Measurements from ENCODE around the gene DSPP.

DSPP gene

GRCh38 chr4:87580057-87580456 lies 28.3 kb upstream of the DSPP start:
- DNase-seq (ENCODE audit: insufficient read length) (no peak), FAIRE-seq (no peak)
- TF ChIP-seq POLR2AphosphoS5 (IDR thresholded peaks at IDR 0.05; ENCODE audit: low read depth, low read length) (no peak), TAF1 (IDR thresholded peaks at IDR 0.05; ENCODE audit: borderline replicate concordance, low read depth, low read length) (no peak), POLR2A (IDR thresholded peaks at IDR 0.05; ENCODE audit: low read depth, low read length) (no peak)

- no peak for DNase-seq (ENCODE audit: insufficient read length)
- TF ChIP-seq POLR2A (IDR thresholded peaks at IDR 0.05; ENCODE audit: low read depth, low read length) (no peak), TAF1 (IDR thresholded peaks at IDR 0.05; ENCODE audit: borderline replicate concordance, low read depth, low read length) (no peak), POLR2AphosphoS5 (IDR thresholded peaks at IDR 0.05; ENCODE audit: low read depth, low read length) (no peak)
- FAIRE-seq = no peak
Measured at GRCh38 chr4:87584222-87584908, 24.0 kb upstream of the DSPP start.

DNA sequence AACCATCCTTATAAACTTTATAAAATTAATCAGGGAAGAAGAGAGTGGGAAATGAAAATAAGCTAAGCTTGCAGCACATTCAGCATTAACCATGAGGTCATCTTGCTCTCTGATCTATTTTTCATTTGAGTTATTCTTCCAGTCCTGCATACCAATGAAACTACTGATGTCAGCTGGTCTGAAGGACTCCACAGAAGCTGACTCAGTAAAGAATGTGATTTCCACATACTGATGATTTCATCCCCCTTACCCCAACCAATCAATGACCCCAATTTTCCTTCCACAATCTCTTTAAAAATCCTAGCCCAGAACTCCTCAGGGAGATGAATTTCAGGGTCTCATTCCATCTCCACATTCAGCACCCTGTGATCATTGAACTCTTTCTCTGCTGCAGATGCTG lies 18.8 kb upstream of the DSPP start:
- no peak for DNase-seq (ENCODE audit: insufficient read length)
- FAIRE-seq = no peak
- TF ChIP-seq POLR2AphosphoS5 (IDR thresholded peaks at IDR 0.05; ENCODE audit: low read depth, low read length) (no peak), TAF1 (IDR thresholded peaks at IDR 0.05; ENCODE audit: borderline replicate concordance, low read depth, low read length) (no peak), POLR2A (IDR thresholded peaks at IDR 0.05; ENCODE audit: low read depth, low read length) (no peak)

GRCh38 chr4:87592124-87592523 lies 16.2 kb upstream of the DSPP start:
- TF ChIP-seq POLR2A (IDR thresholded peaks at IDR 0.05; ENCODE audit: low read depth, low read length) = no peak
- no peak for TF ChIP-seq POLR2AphosphoS5 (IDR thresholded peaks at IDR 0.05; ENCODE audit: low read depth, low read length)
- TF ChIP-seq TAF1 (IDR thresholded peaks at IDR 0.05; ENCODE audit: borderline replicate concordance, low read depth, low read length) = no peak
- FAIRE-seq (no peak), DNase-seq (ENCODE audit: insufficient read length) (no peak)

GRCh38 chr4:87601361-87601760 lies 7.0 kb upstream of the DSPP start:
- DNase-seq (ENCODE audit: insufficient read length) = no peak
- no peak for TF ChIP-seq POLR2A (IDR thresholded peaks at IDR 0.05; ENCODE audit: low read depth, low read length)
- TF ChIP-seq POLR2AphosphoS5 (IDR thresholded peaks at IDR 0.05; ENCODE audit: low read depth, low read length) = no peak
- no peak for TF ChIP-seq TAF1 (IDR thresholded peaks at IDR 0.05; ENCODE audit: borderline replicate concordance, low read depth, low read length)

GRCh38 chr4:87614292-87614890 lies 6.1 kb downstream of the DSPP start:
- TF ChIP-seq POLR2A (IDR thresholded peaks at IDR 0.05; ENCODE audit: low read depth, low read length) (no peak), POLR2AphosphoS5 (IDR thresholded peaks at IDR 0.05; ENCODE audit: low read depth, low read length) (no peak), TAF1 (IDR thresholded peaks at IDR 0.05; ENCODE audit: borderline replicate concordance, low read depth, low read length) (no peak)
- FAIRE-seq = no peak
- no peak for DNase-seq (ENCODE audit: insufficient read length)

More at GRCh38 chr4:87601361-87601760, 7.0 kb upstream of the DSPP start:
- no peak for FAIRE-seq

GRCh38 chr4:87616268-87616667 lies 7.9 kb downstream of the DSPP start:
- FAIRE-seq (no peak), DNase-seq (ENCODE audit: insufficient read length) (no peak)
- TF ChIP-seq POLR2A (IDR thresholded peaks at IDR 0.05; ENCODE audit: low read depth, low read length) (no peak), TAF1 (IDR thresholded peaks at IDR 0.05; ENCODE audit: borderline replicate concordance, low read depth, low read length) (no peak), POLR2AphosphoS5 (IDR thresholded peaks at IDR 0.05; ENCODE audit: low read depth, low read length) (no peak)

- no peak for DNase-seq (ENCODE audit: insufficient read length)
- no peak for TF ChIP-seq POLR2A (IDR thresholded peaks at IDR 0.05; ENCODE audit: low read depth, low read length)
- FAIRE-seq = no peak
Measured at GRCh38 chr4:87620086-87620485, 11.8 kb downstream of the DSPP start.

DNA sequence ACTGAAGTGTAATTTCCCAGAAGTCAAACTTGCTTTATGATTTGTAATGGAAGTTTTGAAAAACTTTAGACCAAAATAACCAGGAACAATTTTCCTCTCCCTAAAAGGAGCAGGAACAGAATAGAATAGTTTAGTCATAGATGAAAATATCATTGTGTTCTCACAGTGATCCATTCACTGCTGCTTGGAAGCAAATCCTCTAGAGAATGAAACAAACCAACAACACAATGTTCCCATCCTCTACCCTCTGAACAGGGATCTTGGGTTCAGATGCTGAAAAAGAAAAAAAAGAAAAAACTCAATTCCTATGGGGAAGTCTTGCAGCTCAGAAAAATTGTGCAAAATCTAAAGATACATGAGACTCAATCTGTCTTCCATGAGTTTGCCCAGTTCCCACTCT lies 12.2 kb downstream of the DSPP start:
- FAIRE-seq (no peak), DNase-seq (ENCODE audit: insufficient read length) (no peak)
- TF ChIP-seq POLR2AphosphoS5 (IDR thresholded peaks at IDR 0.05; ENCODE audit: low read depth, low read length) (no peak), POLR2A (IDR thresholded peaks at IDR 0.05; ENCODE audit: low read depth, low read length) (no peak), TAF1 (IDR thresholded peaks at IDR 0.05; ENCODE audit: borderline replicate concordance, low read depth, low read length) (no peak)

DNA sequence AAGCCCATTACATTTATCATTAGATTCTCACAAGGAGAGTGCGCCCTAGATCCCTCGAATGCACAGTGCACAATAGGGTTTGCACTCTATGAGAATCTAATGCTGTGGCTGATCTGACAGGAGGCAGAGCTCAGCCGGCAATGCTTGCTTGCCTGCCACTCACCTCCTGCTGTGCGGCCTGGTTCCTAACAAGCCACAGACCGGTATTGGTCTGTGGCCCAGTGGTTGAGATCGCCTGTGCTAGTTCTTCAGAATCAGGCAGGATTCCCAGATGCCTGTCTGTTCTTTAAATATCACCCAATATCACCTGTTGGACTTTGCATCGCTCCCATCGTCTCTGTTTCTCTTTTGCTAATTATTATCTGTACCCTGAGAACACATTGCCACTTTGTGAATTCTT lies 14.0 kb downstream of the DSPP start:
- TF ChIP-seq POLR2AphosphoS5 (IDR thresholded peaks at IDR 0.05; ENCODE audit: low read depth, low read length) (no peak), TAF1 (IDR thresholded peaks at IDR 0.05; ENCODE audit: borderline replicate concordance, low read depth, low read length) (no peak), POLR2A (IDR thresholded peaks at IDR 0.05; ENCODE audit: low read depth, low read length) (no peak)
- FAIRE-seq (no peak), DNase-seq (ENCODE audit: insufficient read length) (no peak)

GRCh38 chr4:87624698-87625097 lies 16.4 kb downstream of the DSPP start:
- FAIRE-seq (no peak), DNase-seq (ENCODE audit: insufficient read length) (no peak)
- no peak for TF ChIP-seq POLR2A (IDR thresholded peaks at IDR 0.05; ENCODE audit: low read depth, low read length)
- no peak for TF ChIP-seq TAF1 (IDR thresholded peaks at IDR 0.05; ENCODE audit: borderline replicate concordance, low read depth, low read length)
- no peak for TF ChIP-seq POLR2AphosphoS5 (IDR thresholded peaks at IDR 0.05; ENCODE audit: low read depth, low read length)

- FAIRE-seq (no peak), DNase-seq (ENCODE audit: insufficient read length) (no peak)
- TF ChIP-seq TAF1 (IDR thresholded peaks at IDR 0.05; ENCODE audit: borderline replicate concordance, low read depth, low read length) (no peak), POLR2A (IDR thresholded peaks at IDR 0.05; ENCODE audit: low read depth, low read length) (no peak), POLR2AphosphoS5 (IDR thresholded peaks at IDR 0.05; ENCODE audit: low read depth, low read length) (no peak)
Measured at GRCh38 chr4:87631668-87632067, 23.3 kb downstream of the DSPP start.

Data from GM12892 (cell line).